Measurements from ENCODE around the gene SLC15A3.

SLC15A3 gene

GRCh38 chr11:60891103-60891741 lies 60.8 kb downstream of the SLC15A3 start:
- DNase-seq (ENCODE audit: low spot score), result no peak

- DNase-seq (ENCODE audit: low spot score), result no peak
Observed at GRCh38 chr11:60890696-60891095, 61.3 kb downstream of the SLC15A3 start.

GRCh38 chr11:60889869-60890311 lies 62.1 kb downstream of the SLC15A3 start:
- DNase-seq (ENCODE audit: low spot score), result no peak

GRCh38 chr11:60887556-60887955 lies 64.4 kb downstream of the SLC15A3 start:
- DNase-seq (ENCODE audit: low spot score), result peak; percentile 40

Small RNA genes lying within 50 kb of the gene (small RNA-seq; reads per million reads assigned to genes)
- gene RNU6-933P, result 0 reads per million in 2 experiments
